Activated T-cell treated with anti-CD3 and anti-CD28 coated beads, Interleukin-2, amount 50 U/mL, for 72 hours (primary cell): Measurements from ENCODE around the gene TXNRD2. TPM values are rescaled to one million over a fixed set of nuclear protein-coding genes. Genes with fewer than 3 reads are reported as not detected.

ENCODE experiments used
- ATAC-seq, 2 donors: fragments of 150-1000 bp; cut with Tn5 transposase; replicated peaks in 1 of 2; 2 replicates each; pipeline ENCODE4 v1.10.0; 2021; ENCODE audit warnings: moderate library complexity in 2 of 2, mild to moderate bottlenecking in 1 of 2
- DNase-seq, 2 donors: peaks; one replicate each; pipeline ENCODE4 v3.0.0; 2021 to 2022; ENCODE audit warnings: mixed read lengths in 1 of 2
- H3K27ac Mint-ChIP-seq: one replicate; pipeline ENCODE4 v1.8.0; 2022; ENCODE audit warnings: mild to moderate bottlenecking, moderate library complexity, mixed read lengths
- H3K27me3 Mint-ChIP-seq: one replicate; pipeline ENCODE4 v1.8.0; 2022; ENCODE audit warnings: low read depth, mixed read lengths
- H3K36me3 Mint-ChIP-seq, 2 donors: one replicate each; pipeline ENCODE4 v1.8.0; 2022; ENCODE audit warnings: mixed read lengths in 2 of 2, mild to moderate bottlenecking in 1 of 2; ENCODE audit not compliant: insufficient read depth in 2 of 2
- H3K4me1 Mint-ChIP-seq: one replicate; pipeline ENCODE4 v1.8.0; 2022; ENCODE audit warnings: low read depth, mixed read lengths
- H3K4me3 Mint-ChIP-seq, 2 donors: one replicate each; pipeline ENCODE4 v1.8.0; 2022; ENCODE audit warnings: mild to moderate bottlenecking in 2 of 2, mixed read lengths in 2 of 2, moderate library complexity in 2 of 2
- H3K9me3 Mint-ChIP-seq, 2 donors: one replicate each; pipeline ENCODE4 v1.8.0; 2022; ENCODE audit warnings: mixed read lengths in 2 of 2
- total RNA-seq, 2 donors: library from RNA; stranded (reverse); gene quantifications; one replicate each; pipeline ENCODE4 v1.2.3, GENCODE V29; 2022

The TXNRD2 gene
- total RNA-seq, result 10 to 100 TPM; 21.3 to 23.4 TPM

DNA sequence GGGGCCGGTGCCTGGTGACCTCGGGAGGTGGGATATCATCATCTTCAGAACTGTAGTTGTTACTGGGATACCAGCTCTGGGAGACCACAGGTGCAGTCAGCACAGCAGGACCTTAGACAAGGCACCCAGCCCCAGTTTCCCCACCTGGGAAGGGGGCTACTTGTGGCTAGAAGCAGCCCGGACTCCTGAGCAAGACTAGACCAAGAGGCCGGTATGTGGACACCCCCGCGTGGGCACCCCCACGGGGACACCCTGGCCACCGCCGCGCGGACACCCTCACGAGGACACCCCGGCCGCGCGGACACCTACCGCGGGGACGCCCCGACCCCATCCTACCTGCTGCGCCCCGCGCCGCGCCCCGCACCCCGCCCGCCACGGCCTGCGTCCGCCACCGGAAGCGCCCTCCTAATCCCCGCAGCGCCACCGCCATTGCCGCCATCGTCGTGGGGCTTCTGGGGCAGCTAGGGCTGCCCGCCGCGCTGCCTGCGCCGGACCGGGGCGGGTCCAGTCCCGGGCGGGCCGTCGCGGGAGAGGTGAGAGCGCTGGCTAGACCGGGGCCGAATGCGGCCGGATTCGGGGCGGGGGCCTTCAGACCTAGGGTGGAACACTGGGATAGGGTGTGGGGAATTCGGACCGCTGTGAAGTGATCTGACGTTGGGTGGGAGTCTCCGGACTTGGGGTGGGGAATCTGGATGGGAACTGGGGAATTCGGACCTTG is at the start of gene TXNRD2, which contains the start of gene COMT:
Gene TXNRD2 (minus strand): TSS at position 454 of the 718 bp plus-strand sequence. CDS start 15 bp downstream, at position 439.
Gene COMT (plus strand): TSS at position 408 of the 718 bp plus-strand sequence. CDS start 20,755 bp downstream, outside the sequence.
- Mint-ChIP-seq H3K4me1 (peaks cover 37% of the 10 kb centered on the region), H3K27ac (peak within 1 kb of the TSS; percentile 98)

DNA sequence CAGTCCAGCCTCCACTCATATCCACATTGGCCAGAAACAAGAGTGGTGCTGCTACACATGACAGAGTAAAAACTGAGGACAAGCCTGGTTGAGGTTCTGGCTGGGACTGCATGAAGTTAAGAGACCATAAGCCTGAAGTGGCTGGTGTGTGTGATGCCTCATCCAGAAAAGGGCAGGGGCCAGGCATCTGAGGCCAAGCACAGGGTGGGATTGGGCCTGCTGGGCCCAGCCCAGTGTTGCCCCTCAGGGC is 49.7 kb upstream of the TXNRD2 start:
- H3K27me3 Mint-ChIP-seq, result no peaks in the 10 kb centered on the region
- H3K36me3 Mint-ChIP-seq, result no peaks in the 10 kb centered on the region
- DNase-seq (no peak), ATAC-seq (no peak)
- H3K27ac Mint-ChIP-seq, result no peak overlapping the region
- H3K4me3 Mint-ChIP-seq, result no peak overlapping the region
- no peaks in the 10 kb centered on the region for H3K4me1 Mint-ChIP-seq
- no peaks in the 10 kb centered on the region for H3K9me3 Mint-ChIP-seq

More for the DNA sequence above, at the start of gene TXNRD2, which contains the start of gene COMT:
- Mint-ChIP-seq H3K4me3 (peak within 1 kb of the TSS; percentile 97), H3K9me3 (peaks cover 2% of the 10 kb centered on the region in 2 donors), H3K36me3 (peaks cover 6 to 24% of the 10 kb centered on the region in 2 donors), H3K27me3 (no peaks in the 10 kb centered on the region)
- ATAC-seq, result peak; percentile 96 to 98
- DNase-seq, result peak; percentile 85 to 86

DNA sequence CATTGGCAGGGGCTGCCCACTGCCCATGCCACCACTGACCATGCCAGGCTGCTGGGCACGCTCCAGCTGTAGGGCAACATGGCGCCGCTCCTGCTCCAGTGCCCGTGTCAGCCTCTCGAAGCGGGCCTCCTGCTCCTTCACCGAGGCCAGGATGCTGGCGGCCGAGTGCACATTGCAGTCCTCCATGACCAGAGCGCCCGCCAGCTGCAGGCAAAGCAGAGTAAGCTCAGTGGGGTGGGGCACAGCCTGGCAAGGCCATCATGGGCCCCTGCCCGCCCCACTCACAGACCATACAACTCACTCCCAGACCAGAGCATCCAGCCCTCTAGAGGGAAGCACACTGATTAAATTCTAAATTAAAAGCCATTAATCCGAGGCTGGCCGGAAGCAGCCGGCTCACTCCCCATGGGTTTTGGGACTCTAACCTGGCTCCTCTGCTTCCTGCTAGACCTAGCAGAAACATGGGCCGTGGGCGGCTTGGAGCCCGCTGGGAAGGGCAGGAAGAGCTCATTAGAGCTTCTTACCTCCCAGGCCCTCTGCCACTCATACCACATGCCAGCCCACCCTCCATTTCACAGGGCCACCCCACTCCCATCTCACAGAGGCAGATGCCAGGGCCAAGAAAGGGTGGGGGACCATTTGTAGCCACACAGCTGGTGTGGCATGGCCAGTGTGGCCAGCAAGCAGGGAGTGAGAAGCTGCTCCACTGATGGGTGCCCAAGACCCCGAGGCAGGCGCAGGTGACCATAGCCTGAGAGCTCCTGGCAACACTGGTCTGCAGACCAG is 49.2 kb upstream of the TXNRD2 start:
- no peak for ATAC-seq
- no peak for DNase-seq
- no peaks in the 10 kb centered on the region for H3K4me1 Mint-ChIP-seq
- H3K9me3 Mint-ChIP-seq, result no peaks in the 10 kb centered on the region
- H3K4me3 Mint-ChIP-seq, result no peak overlapping the region
- H3K27ac Mint-ChIP-seq, result no peak overlapping the region
- no peaks in the 10 kb centered on the region for H3K36me3 Mint-ChIP-seq
- H3K27me3 Mint-ChIP-seq, result no peaks in the 10 kb centered on the region

DNA sequence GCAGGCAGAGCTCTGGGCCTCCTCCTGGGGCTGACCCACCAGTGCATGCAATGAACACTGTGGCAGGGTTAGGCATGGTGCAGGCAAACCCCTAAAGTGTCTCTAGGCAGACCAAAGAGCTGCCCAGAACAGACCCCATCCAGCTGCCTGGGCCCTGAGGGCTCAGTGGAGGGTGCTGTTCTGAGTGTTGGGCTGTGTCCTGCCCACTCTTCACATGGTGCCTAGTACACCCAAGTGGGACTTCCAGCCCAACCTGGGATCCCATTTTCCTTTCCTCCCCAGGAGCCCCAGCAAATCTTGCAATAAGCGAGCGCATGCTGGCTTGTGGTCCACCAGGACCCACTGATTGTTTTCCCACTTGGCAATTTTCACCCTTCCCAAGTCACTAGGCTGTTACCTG is 48.6 kb upstream of the TXNRD2 start:
- H3K4me1 Mint-ChIP-seq, result no peaks in the 10 kb centered on the region
- no peak for ATAC-seq
- H3K9me3 Mint-ChIP-seq, result no peaks in the 10 kb centered on the region
- no peak for DNase-seq
- H3K4me3 Mint-ChIP-seq, result no peak overlapping the region
- no peak overlapping the region for H3K27ac Mint-ChIP-seq
- H3K27me3 Mint-ChIP-seq, result no peaks in the 10 kb centered on the region
- no peaks in the 10 kb centered on the region for H3K36me3 Mint-ChIP-seq

DNA sequence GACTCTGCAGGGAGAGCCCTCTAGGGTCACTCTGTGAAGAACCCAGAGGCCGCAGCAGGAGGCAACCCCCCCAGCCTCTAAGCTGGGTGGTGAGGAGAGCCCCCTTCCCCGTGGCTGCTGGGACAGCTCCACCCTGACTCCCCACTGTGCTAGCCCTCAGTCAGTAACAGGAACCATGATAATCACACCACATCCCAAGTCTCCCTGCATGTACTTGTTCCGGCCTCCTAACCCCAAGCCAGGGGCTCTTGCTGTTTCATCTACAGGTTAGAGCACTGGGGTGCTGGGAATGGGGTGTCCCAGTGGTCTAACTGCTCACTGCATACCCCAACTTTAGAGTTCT is 48.1 kb upstream of the TXNRD2 start:
- Mint-ChIP-seq H3K27me3 (no peaks in the 10 kb centered on the region), H3K27ac (no peak overlapping the region), H3K36me3 (no peaks in the 10 kb centered on the region), H3K9me3 (no peaks in the 10 kb centered on the region), H3K4me3 (no peak overlapping the region), H3K4me1 (no peaks in the 10 kb centered on the region)
- DNase-seq, result no peak
- ATAC-seq, result no peak

DNA sequence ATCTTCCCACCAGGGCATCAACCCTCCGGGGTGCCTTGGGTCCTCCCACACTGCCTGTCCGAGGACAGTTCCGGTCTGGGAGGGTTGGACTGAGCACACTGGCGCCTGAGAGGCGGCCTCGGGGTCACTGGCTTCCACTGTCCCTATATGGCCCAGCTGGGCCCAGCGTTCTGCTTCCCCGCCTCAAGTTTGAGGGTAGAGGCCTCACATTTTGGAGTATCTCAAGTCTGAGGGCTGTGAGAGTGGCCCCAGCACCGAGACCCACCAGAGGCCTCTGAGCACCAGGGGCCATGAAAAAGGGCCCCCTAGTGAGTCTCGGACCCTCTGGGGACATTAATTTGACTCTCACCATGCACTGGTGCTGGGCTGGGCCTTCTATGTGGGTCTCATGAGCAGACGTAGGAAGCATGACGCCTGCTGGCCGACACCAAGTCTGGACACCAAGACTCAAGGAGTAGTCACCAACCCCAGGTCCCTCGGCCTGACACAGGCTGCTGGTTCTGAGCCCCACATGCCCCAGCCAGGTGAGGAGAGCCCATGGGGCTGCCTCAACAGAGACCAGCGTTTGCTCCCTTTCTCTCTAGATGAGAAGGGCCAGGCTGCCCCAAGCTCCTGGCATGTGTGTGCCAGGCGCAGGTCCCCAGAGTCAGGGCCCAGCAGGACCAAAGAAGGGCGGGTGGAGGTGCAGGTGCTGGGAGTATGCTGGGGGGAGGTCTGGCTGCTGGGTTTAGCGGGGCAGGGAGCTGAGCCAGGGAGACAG is 47.5 kb upstream of the TXNRD2 start:
- no peaks in the 10 kb centered on the region for H3K36me3 Mint-ChIP-seq
- ATAC-seq (no peak), DNase-seq (no peak)
- H3K4me1 Mint-ChIP-seq, result no peaks in the 10 kb centered on the region
- H3K4me3 Mint-ChIP-seq, result no peak overlapping the region
- no peaks in the 10 kb centered on the region for H3K9me3 Mint-ChIP-seq
- no peaks in the 10 kb centered on the region for H3K27me3 Mint-ChIP-seq
- H3K27ac Mint-ChIP-seq, result no peak overlapping the region

DNA sequence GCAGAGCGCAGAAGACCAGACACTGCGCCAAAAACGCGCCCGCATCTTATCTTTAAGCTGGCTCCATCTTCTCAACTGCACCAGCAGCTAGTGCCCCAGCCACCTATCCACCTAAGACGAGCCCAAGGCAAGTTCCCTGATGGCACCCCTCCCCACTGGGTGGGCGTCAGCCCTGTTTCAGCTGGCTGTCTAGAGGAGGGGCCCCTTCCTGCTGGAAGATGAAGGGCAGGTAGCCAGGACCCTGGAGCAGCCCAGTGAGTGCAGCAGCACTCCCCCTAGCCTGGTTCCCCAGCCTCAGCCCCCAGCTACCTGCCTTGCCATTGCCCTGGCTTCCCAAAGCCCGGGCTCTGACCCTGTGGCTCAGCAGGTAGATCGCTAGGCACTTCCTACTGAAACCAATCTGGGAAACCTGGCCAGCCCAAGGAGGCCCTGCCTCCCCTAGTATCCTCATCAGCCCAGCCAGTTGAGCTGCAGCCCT is 46.8 kb upstream of the TXNRD2 start:
- Mint-ChIP-seq H3K27ac (no peak overlapping the region), H3K4me1 (no peaks in the 10 kb centered on the region), H3K9me3 (no peaks in the 10 kb centered on the region), H3K27me3 (no peaks in the 10 kb centered on the region), H3K36me3 (no peaks in the 10 kb centered on the region), H3K4me3 (peak overlapping the region in 1 of 2 donors; percentile 4)
- no peak for ATAC-seq
- no peak for DNase-seq

DNA sequence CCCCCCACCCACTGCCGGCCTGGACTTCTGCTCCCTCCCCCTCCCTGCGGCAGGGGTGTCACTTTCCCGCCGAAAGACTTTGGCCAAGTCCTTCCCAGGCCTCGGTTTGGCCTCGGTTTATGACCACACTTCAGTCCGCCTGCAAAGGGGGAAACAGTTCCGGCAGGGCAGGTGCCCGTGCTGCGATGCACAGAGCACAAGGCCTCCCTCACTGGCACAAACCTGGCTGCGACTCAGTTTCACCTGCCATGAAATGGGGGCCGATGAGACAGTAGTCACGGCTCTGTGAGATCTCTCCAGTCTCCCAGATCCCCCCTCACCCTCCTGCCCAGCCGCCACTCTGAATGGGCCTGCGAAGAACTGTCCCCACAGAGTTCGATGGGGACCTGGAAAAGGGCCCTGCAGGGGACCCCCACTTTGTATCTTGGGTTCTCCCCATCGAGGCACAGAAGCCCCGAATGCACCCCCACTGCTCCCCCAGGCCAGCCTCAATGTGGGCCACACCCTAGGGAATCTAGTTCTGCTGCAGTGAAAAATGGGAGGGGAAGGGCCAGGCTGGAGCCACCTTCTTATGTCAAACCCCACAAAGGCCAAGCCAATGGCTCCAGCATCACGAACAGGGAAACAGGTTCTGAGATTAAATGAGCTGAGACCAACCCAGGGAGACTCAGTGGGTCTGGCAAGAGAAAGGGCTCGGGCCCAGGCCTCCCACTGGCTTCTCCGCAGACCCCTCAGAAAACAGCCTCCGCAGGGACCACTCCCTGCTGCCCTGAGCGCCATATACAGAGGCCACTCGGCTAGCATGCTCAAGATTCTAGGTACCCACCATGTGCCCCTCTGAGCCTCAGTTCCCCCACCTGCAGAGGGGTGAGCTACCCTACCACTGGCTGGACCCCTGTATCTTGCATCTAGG is 46.0 kb upstream of the TXNRD2 start:
- peak overlapping the region in 1 of 2 donors; percentile 65 for H3K4me3 Mint-ChIP-seq
- H3K36me3 Mint-ChIP-seq, result no peaks in the 10 kb centered on the region

DNA sequence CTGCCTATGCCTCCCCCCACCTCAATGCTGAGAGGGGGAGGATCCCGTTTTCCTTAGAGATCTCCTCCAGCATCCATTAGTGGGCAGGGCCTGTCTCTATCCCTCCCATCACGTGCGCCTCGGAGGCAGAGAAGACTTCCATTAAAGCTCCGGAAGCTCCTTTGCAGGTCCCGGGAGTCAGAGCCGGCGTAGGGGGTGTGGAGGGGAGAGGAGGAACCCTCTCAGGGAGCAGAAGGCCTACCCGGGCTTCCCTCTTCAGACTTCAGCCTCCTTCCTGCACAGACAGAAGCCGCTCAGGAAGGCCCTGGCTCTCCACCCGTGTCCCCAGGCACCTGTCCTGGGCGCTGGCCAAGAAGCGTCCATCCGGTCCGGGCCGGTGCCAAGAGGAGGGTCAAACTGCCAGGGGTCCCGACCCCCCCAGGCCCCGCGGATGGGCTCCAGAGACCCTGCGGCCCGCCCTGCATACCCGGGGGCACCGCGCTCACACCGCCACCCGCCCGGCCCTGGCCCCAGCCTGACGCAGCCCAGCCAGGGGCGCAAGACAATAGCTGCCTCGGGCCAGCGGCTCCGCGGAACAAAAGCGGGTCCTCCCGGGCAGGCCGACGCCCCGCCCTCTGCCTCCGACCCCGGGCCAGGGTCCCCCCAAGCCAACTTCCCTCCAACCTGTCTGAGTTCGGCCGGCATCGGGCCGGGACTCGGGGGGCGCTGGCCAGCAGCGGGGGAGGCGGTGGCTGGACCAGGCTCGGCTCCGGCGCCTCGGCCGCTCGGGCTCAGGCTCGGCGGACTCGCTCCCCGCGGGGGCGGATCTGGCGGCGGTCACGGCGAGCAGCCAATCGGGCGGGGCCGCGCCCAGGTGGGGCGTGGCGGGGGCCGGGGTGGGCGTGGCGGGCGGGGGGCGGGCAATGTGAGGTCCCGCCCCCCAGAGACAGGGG is 45.1 kb upstream of the TXNRD2 start:
- ATAC-seq, result peak; percentile 88 to 92
- no peaks in the 10 kb centered on the region for H3K9me3 Mint-ChIP-seq
- no peaks in the 10 kb centered on the region for H3K27me3 Mint-ChIP-seq
- H3K4me3 Mint-ChIP-seq, result peak overlapping the region; percentile 6 to 58
- no peaks in the 10 kb centered on the region for H3K4me1 Mint-ChIP-seq
- H3K27ac Mint-ChIP-seq, result no peak overlapping the region
- DNase-seq, result peak; percentile 80 to 82
- no peaks in the 10 kb centered on the region for H3K36me3 Mint-ChIP-seq

More for the DNA sequence above, 46.0 kb upstream of the TXNRD2 start:
- no peak for DNase-seq
- Mint-ChIP-seq H3K9me3 (no peaks in the 10 kb centered on the region), H3K27me3 (no peaks in the 10 kb centered on the region), H3K4me1 (no peaks in the 10 kb centered on the region), H3K27ac (no peak overlapping the region)
- no peak for ATAC-seq

DNA sequence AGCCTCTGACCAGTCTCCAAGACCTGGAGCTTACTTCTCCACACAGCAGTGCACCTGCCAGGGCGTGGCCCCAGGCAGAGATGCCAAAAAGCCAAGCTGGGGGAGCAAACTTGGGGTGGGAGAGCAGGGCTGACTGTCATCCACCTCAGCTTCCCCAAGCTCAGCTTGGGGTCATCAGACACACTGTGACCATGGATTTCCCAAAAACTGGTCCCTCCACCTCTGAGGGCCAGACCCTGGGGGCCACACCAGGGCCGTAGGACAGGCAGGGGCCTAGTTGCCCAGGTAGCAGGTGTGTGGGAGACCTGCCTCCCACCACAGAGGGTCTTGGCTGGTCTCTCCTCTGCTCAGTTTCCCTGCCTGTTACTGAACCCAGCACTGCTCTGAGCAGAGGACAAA is 44.4 kb upstream of the TXNRD2 start:
- ATAC-seq (no peak), DNase-seq (no peak)
- H3K36me3 Mint-ChIP-seq, result no peaks in the 10 kb centered on the region
- no peak overlapping the region for H3K27ac Mint-ChIP-seq
- no peaks in the 10 kb centered on the region for H3K9me3 Mint-ChIP-seq
- H3K4me1 Mint-ChIP-seq, result no peaks in the 10 kb centered on the region
- H3K4me3 Mint-ChIP-seq, result peak overlapping the region in 1 of 2 donors; percentile 58
- no peaks in the 10 kb centered on the region for H3K27me3 Mint-ChIP-seq

DNA sequence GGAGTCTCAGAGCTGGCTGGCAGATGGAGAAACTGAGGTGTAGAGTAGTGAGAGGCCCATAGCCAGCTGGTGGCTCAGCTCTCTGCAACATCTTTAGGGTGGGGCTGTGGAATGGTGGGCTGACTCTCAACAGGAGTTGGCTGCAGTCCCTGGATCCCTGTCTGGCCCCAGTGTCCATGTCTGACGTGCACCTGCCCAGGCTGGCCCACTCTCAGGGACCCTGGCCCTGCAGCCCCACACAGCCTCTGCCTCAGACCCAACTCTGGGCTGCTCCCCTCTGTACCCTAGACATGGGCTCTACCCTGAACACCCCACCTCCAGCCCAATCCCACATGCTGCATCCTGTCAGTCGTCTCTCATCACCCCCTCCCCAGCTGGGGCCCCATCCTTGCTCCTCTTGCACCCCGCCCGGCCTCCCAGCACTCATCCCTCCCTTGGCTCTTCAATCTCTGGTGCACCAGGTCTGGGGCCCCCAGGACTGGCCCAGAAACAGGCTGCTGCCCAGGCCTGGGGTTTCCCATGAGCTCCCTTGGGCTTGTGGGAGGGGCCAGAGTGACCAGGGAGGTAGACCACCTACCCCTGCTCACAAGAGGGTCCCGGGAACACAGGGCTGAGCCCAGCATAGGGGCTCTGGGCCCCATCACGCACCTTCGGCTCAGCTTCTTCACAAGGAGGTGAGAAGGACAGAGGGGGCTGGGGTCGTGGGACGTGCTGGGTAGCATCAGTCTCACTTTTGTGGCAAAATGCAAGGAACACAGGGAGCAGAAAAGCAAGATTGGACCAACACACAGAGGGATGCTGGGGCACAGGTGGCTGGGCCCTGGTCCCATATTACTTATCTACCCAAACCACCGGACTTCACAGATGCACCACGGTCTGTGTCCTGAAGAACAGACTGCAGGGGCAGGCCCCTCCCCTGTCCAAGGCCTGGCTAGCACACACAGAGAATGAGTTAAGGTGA is 43.5 kb upstream of the TXNRD2 start:
- Mint-ChIP-seq H3K9me3 (no peaks in the 10 kb centered on the region), H3K27ac (no peak overlapping the region)

More for the DNA sequence above, 43.5 kb upstream of the TXNRD2 start:
- H3K4me1 Mint-ChIP-seq, result no peaks in the 10 kb centered on the region
- no peak for ATAC-seq
- H3K27me3 Mint-ChIP-seq, result no peaks in the 10 kb centered on the region
- DNase-seq, result no peak
- H3K4me3 Mint-ChIP-seq, result no peak overlapping the region
- no peaks in the 10 kb centered on the region for H3K36me3 Mint-ChIP-seq
